Raji (cell line): ENCODE measurements around the gene IRAK1.

ENCODE experiments used
- POLR2A ChIP-seq: IDR thresholded peaks from 2 replicates; pipeline ENCODE4 v1.6.1; 2011; ENCODE audit warnings: low read depth, low read length, control low read depth; ENCODE audit not compliant: insufficient read depth

IRAK1 gene

GRCh38 chrX:154048398-154048797 is 28.7 kb upstream of the IRAK1 start:
- TF ChIP-seq POLR2A = no peak

- no peak for TF ChIP-seq POLR2A
These were observed 27.4 kb upstream of the IRAK1 start for GRCh38 chrX:154046940-154047610.

GRCh38 chrX:154046031-154046781 is 26.5 kb upstream of the IRAK1 start:
- no peak for TF ChIP-seq POLR2A

- TF ChIP-seq POLR2A = no peak
These were observed 24.4 kb upstream of the IRAK1 start for GRCh38 chrX:154044091-154044490.

GRCh38 chrX:154043003-154043763 is 23.5 kb upstream of the IRAK1 start:
- no peak for TF ChIP-seq POLR2A

- no peak for TF ChIP-seq POLR2A
These were observed 21.2 kb upstream of the IRAK1 start for GRCh38 chrX:154040863-154041262.

- no peak for TF ChIP-seq POLR2A
These were observed 20.6 kb upstream of the IRAK1 start for GRCh38 chrX:154040307-154040756.

GRCh38 chrX:154039577-154039976 is 19.9 kb upstream of the IRAK1 start:
- TF ChIP-seq POLR2A = no peak

- no peak for TF ChIP-seq POLR2A
These were observed 19.0 kb upstream of the IRAK1 start for GRCh38 chrX:154038656-154039055.

GRCh38 chrX:154037754-154038153 is 18.1 kb upstream of the IRAK1 start:
- no peak for TF ChIP-seq POLR2A

- TF ChIP-seq POLR2A = no peak
These were observed 16.8 kb upstream of the IRAK1 start for GRCh38 chrX:154036513-154036912.

- TF ChIP-seq POLR2A = no peak
These were observed 14.1 kb upstream of the IRAK1 start for GRCh38 chrX:154033848-154034247.

GRCh38 chrX:154032653-154033052 is 13.0 kb upstream of the IRAK1 start:
- TF ChIP-seq POLR2A = no peak

GRCh38 chrX:154032160-154032559 is 12.5 kb upstream of the IRAK1 start:
- no peak for TF ChIP-seq POLR2A

- TF ChIP-seq POLR2A = no peak
These were observed 11.1 kb upstream of the IRAK1 start for GRCh38 chrX:154030715-154031305.
